MM.1S (cell line): ENCODE results near the gene COA8.

ENCODE experiments used
- CTCF ChIP-seq: fragments of 300-600 bp; sonication (generic); IDR thresholded peaks from 2 replicates; pipeline ENCODE4 v1.5.1; 2016; ENCODE audit warnings: antibody characterized with exemption, low read length, mixed read lengths
- EZH2 ChIP-seq: fragments of 300-600 bp; sonication (generic); optimal IDR thresholded peaks from 2 replicates; pipeline ENCODE3; 2017; ENCODE audit warnings: low read depth, mild to moderate bottlenecking, antibody characterized with exemption, low read length, mixed read lengths
- EZH2phosphoT487 ChIP-seq: fragments of 300-600 bp; sonication (generic); IDR thresholded peaks from 2 replicates; pipeline ENCODE4 v1.6.1; 2018; ENCODE audit warnings: antibody characterized with exemption, low read length

GRCh38 chr14:103547455-103547940, 15.3 kb upstream of the COA8 start:
- TF ChIP-seq CTCF = no peak
- no peak for TF ChIP-seq EZH2
- TF ChIP-seq EZH2phosphoT487 = no peak
